Measurements from ENCODE around the gene SLC37A2.

The SLC37A2 gene

GRCh38 chr11:125070699-125071254 lies 7.7 kb downstream of the SLC37A2 start:
- in situ Hi-C loops (cut with MboI; ENCODE audit: low sequenced_read_pairs), result no loop called here

DNA sequence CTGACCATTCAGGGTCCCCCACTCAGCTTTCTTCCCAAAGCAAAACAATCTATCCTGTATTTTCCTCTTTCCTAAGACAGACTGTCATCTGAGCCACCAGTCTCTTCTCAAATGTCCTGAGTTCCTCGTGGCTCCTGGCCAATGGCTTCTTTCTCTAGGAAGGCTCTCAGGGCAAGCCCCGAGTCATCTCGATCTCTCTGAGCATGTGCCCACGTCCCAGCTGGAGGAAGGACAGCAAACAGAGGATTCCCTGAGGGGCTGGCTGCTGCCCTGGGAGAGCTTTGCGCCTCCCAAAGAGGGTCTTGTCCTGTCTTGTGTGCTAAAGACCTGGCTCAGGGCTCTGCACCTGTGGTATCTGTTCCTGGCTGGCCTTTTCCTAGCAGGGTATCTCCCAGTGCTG lies 8.3 kb downstream of the SLC37A2 start:
- in situ Hi-C loops (cut with MboI; ENCODE audit: low sequenced_read_pairs), result no loop called here

GRCh38 chr11:125071846-125072217 lies 8.7 kb downstream of the SLC37A2 start:
- in situ Hi-C loops (cut with MboI; ENCODE audit: low sequenced_read_pairs), result no loop called here

DNA sequence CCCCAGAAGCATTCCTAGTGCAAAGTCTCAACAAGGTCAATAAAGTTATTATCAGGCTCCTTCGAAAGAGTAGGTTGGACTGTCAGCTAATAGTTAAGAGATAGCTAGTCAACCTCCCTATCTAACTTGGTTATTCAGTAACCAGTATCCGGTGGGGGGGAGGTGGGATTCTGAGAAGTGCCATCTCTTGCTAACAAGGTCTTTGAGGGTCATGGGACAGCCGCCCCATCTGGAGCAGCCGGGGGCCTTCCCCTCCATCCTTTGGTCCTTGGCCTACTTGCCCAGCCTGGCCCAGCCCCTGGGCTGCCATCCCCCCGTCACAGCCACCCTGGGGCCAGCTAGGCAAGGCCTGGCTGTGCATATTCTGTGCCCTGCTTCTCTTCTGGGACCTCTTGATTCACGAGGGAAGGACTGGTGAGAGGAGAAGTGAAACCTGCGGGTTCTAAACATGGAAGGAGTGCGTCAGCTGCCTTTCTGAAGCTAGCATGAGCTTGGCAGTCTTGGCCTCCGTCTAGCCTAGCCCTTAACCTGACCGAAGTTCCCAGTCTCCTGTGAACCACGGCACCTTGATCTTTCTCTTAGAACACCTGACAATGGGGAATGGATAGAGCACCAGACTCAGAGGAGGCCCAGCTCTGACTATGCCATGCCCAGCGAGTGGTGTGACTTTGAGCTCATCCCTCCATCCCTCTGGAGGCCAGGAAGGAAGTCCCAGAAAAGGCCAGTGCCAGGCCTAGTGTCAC lies 9.3 kb downstream of the SLC37A2 start:
- in situ Hi-C loops (cut with MboI; ENCODE audit: low sequenced_read_pairs), result no loop called here

DNA sequence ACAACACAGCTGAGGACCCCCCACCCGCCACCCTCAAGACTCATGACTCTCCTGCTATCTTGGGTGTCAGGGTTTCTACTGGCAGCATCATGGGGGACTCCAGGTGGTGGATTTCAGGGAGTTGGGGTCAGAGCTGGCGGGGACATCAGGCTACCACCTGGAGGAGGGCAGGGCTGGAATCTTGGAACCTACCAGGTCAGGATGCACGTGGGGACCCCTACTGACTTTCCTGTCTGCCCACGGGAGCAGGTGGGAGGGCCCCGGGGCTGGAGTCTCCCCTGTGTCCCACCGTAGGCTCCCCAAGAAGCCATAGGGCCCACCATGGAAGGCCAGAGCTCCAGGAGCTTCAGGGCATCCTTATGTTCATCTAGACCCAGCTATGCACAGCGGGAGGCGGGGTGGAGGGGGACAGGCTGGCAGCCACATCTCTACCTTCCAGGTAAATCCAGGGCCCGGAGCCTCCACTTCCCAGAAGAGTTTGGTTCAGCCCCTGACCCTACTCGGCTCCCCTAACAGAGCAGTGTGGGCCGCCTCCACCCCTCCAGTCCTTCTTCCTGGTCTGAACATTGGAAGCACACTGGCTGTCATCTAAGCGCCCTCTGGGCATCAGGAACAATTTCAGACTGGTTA lies 10.0 kb downstream of the SLC37A2 start:
- in situ Hi-C loops (cut with MboI; ENCODE audit: low sequenced_read_pairs), result no loop called here

DNA sequence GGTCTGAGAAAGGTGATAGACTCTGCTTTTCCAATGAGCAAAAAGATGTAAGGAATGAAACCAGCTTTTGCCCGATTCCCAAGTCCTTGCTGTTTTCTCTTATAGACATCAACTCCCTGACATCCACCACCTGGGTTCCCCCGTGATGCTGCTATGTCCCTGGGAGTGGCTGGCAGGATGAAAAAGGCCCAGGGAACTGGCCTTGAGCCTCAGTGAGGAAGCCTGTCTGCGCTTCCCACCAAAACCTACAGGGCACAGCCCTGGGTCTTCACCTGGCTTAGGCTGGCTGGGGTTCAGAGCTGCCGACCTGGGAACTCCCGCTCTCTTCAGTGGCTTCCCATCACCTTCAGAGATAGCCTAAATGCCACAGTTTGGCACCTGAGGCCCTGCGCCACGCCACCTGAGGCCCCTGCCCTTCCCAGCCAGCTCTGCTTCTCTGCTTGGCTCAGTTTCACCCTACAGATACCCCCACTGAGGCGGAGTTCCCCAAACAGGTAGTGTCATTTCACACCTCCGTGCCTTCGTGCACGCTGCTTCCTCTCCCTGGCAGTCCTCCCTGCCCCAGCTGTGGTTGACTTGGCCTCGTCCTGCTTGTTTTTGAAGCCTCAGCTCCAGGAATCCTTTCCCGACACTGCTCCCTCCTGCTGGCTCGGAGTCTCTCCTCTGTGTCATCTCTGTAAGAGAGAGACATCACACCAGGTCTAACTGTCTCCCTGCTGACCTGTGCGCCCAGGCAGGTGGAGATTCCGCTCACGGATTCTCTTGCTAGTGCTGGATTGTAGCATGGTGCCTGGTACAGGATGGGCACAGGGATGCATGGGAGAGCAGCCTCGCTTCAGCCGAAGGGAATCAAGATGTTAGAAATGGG lies 10.7 kb downstream of the SLC37A2 start:
- in situ Hi-C loops (cut with MboI; ENCODE audit: low sequenced_read_pairs), result no loop called here

GRCh38 chr11:125074511-125075241 lies 11.6 kb downstream of the SLC37A2 start:
- in situ Hi-C loops (cut with MboI; ENCODE audit: low sequenced_read_pairs), result no loop called here

GRCh38 chr11:125075242-125075625 lies 12.1 kb downstream of the SLC37A2 start:
- in situ Hi-C loops (cut with MboI; ENCODE audit: low sequenced_read_pairs), result no loop called here

- in situ Hi-C loops (cut with MboI; ENCODE audit: low sequenced_read_pairs), result no loop called here
Observed at GRCh38 chr11:125075900-125076317, 12.8 kb downstream of the SLC37A2 start.

- in situ Hi-C loops (cut with MboI; ENCODE audit: low sequenced_read_pairs), result no loop called here
Observed at GRCh38 chr11:125076378-125076945, 13.4 kb downstream of the SLC37A2 start.

DNA sequence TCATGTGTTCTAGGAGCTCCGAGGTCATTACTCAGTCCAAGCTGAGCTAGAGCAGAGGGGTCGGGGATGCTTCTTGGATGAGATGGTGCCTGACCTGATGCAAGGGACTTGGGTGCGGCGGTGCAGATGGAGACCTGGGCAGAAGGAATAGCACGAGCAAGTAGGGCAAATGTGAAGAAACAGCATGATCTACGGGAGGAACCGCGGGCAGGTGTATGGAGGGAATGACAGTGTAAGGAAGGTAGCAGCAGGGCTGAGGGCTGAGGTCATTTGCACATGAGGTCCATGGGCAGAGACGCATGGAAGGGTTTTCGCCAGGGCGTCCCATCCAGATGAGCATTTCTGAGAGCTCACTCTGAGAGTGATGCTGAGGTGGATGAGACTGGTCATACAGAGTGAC lies 14.9 kb downstream of the SLC37A2 start:
- in situ Hi-C loops (cut with MboI; ENCODE audit: low sequenced_read_pairs), result no loop called here

GRCh38 chr11:125078516-125079140 lies 15.5 kb downstream of the SLC37A2 start:
- in situ Hi-C loops (cut with MboI; ENCODE audit: low sequenced_read_pairs), result no loop called here

GRCh38 chr11:125079151-125079877 lies 16.2 kb downstream of the SLC37A2 start:
- in situ Hi-C loops (cut with MboI; ENCODE audit: low sequenced_read_pairs), result no loop called here

DNA sequence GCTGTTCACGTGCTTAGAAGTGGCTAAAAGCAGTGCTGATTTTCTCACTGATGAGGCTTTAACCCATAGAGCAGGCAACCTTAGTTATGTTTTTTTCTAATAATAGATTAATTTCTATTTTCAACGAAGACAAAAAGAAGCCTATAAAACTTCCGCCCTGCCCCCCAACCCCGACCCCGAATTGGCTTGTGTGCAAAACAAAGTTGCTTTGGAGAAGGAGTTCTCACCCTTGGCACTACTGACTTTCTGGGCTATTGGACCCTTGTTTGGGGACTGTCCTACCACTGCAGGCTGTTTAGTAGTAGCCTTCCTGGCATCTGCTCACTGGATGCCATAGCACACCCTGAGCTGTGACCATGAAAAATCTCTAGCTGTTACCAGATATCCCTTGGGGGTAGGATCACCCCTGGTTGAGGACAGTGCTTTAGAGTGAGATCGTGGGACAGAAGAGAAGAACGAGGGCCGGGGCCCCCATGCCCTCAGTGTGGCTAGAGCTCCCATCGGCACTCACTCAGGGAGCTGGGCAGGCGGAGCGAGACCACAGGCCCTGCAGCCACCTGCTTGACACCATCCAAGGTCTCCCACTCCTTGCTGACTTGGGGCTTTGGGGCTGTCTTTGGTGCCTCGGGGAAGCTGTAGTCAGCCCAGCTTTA lies 16.9 kb downstream of the SLC37A2 start:
- in situ Hi-C loops (cut with MboI; ENCODE audit: low sequenced_read_pairs), result no loop called here

DNA sequence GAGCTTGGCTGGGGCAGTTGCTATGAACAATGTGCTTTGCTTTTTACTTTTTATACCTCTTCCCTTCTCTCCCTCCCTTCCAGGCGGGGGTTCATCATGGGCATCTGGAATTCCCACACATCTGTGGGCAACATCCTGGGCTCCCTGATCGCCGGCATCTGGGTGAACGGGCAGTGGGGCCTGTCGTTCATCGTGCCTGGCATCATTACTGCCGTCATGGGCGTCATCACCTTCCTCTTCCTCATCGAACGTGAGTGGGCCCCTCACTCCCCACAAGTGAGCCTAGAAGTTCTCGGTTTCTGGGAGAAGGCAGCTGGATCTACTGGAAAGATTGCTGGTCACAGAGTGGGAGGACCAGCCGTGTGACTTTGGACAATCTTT lies 17.4 kb downstream of the SLC37A2 start:
- in situ Hi-C loops (cut with MboI; ENCODE audit: low sequenced_read_pairs), result no loop called here

- in situ Hi-C loops (cut with MboI; ENCODE audit: low sequenced_read_pairs), result no loop called here
Observed at GRCh38 chr11:125081098-125081798, 18.1 kb downstream of the SLC37A2 start.

GRCh38 chr11:125082040-125082439 lies 18.9 kb downstream of the SLC37A2 start:
- in situ Hi-C loops (cut with MboI; ENCODE audit: low sequenced_read_pairs), result no loop called here

GRCh38 chr11:125082611-125083311 lies 19.7 kb downstream of the SLC37A2 start:
- in situ Hi-C loops (cut with MboI; ENCODE audit: low sequenced_read_pairs), result no loop called here

Data from HL-60/S4 treated with retinoic acid at 250 ng/mL for 4 days and 3 days (cell line).